ENCODE data around the gene CROCC. TPM values are rescaled to one million over a fixed set of nuclear protein-coding genes. Genes with fewer than 3 reads are reported as not detected.

Gene CROCC
- total RNA-seq, 4 donors from 2014 or later = 8.0 to 34.5 (median 30.0) TPM

- H3K9me3 ChIP-seq = no peaks in the 10 kb centered on the region
- WGBS, 2 donors (ENCODE audit: low coverage in 1 of 2) = 90% methylated on average over 2 of the region's 21 CpGs; no CpG with 5 or more reads in 1 of the 2 donors
- TF ChIP-seq EP300 (IDR thresholded peaks at IDR 0.05) (no peak), POLR2A (IDR thresholded peaks at IDR 0.05) (no peak), POLR2AphosphoS5 (IDR thresholded peaks at IDR 0.05) (no peak), CTCF (IDR thresholded peaks at IDR 0.05) (no peak)
- ATAC-seq = no peak
- H3K27ac ChIP-seq = no peak overlapping the region
- no peaks in the 10 kb centered on the region for H3K27me3 ChIP-seq
- H3K4me3 ChIP-seq = no peak overlapping the region
- peaks cover 0 to 57% of the 10 kb centered on the region in 2 donors for H3K36me3 ChIP-seq
- peaks cover 0 to 31% (median 7%) of the 10 kb centered on the region in 3 donors for H3K4me1 ChIP-seq
Measured at GRCh38 chr1:16967962-16968361, 46.2 kb downstream of the CROCC start.

DNA sequence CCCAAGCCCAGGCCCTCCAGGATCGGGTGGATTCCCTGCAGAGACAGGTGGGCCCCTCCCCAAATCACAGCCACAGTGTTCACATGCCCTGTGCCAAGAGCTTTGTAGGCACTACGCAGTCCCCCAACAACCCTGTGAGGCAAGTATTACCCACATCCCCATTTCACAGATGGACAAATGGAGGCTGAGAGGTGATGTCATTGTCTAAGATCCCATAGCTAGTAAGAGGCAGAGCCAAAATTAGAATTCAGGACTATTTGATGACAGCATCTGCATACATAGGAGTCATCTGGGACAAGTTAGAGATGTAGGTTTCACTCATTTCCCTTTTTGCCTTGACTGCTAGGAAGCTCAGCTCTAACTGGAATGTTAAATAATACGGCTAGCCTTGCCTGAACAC, 46.6 kb downstream of the CROCC start:
- no peaks in the 10 kb centered on the region for H3K9me3 ChIP-seq
- H3K27ac ChIP-seq = no peak overlapping the region
- 100% methylated on average over 1 of the region's 3 CpGs for WGBS, 2 donors (ENCODE audit: low coverage in 1 of 2)
- ATAC-seq = no peak
- H3K4me1 ChIP-seq = peaks cover 0 to 28% (median 7%) of the 10 kb centered on the region in 3 donors
- no peak for TF ChIP-seq POLR2AphosphoS5 (IDR thresholded peaks at IDR 0.05)
- no peak for TF ChIP-seq EP300 (IDR thresholded peaks at IDR 0.05)
- no peak for TF ChIP-seq CTCF (IDR thresholded peaks at IDR 0.05)
- no peak for TF ChIP-seq POLR2A (IDR thresholded peaks at IDR 0.05)
- no peak overlapping the region for H3K4me3 ChIP-seq
- no peaks in the 10 kb centered on the region for H3K27me3 ChIP-seq
- peaks cover 0 to 57% of the 10 kb centered on the region in 2 donors for H3K36me3 ChIP-seq

DNA sequence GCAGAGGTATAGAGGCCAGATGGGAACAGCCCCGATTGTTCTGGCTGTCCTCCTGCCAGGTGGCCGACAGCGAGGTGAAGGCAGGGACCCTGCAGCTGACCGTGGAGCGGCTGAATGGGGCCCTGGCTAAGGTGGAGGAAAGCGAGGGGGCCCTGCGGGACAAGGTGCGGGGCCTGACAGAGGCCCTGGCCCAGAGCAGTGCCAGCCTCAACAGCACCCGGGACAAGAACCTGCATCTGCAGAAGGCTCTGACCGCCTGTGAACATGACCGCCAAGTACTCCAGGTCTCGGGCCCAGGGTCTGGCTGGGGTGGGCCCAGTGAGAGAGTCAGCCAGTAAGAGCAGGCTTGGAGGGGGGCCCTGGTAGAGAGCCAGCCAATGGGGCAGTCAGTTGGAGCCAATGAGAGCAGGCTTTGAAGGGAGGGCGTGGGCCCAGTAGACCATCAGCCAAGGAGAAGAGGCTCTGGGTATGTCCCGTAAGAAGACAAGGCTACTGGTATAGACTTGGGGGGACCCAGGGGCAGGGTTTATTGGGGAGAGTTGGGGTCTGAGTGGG, 47.4 kb downstream of the CROCC start:
- H3K36me3 ChIP-seq = peaks cover 0 to 57% of the 10 kb centered on the region in 2 donors
- WGBS, 2 donors (ENCODE audit: low coverage in 1 of 2) = 78 to 80% methylated on average over 1 to 9 of the region's 14 CpGs
- H3K27me3 ChIP-seq = no peaks in the 10 kb centered on the region
- H3K27ac ChIP-seq = no peak overlapping the region
- no peak for ATAC-seq
- no peak overlapping the region for H3K4me3 ChIP-seq
- TF ChIP-seq EP300 (IDR thresholded peaks at IDR 0.05) = no peak
- TF ChIP-seq POLR2A (IDR thresholded peaks at IDR 0.05) = no peak
- TF ChIP-seq CTCF (IDR thresholded peaks at IDR 0.05) = no peak
- no peak for TF ChIP-seq POLR2AphosphoS5 (IDR thresholded peaks at IDR 0.05)
- H3K4me1 ChIP-seq = peaks cover 0 to 24% (median 7%) of the 10 kb centered on the region in 3 donors
- H3K9me3 ChIP-seq = no peaks in the 10 kb centered on the region

DNA sequence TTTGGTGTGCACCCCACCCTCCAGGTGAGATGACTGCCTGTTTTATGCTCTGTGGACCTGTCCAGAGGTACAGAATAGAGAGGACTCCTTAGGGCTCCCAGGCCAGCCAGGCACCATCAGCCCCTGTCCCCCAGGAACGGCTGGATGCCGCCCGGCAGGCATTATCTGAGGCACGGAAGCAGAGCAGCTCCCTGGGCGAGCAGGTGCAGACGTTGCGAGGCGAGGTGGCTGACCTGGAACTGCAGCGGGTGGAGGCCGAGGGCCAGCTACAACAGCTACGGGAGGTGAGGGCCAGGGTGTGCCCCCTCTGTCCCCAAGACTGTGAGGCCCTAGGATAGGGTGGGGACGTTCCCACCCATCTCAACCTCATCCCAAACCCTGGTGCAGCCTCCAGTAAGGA, 47.9 kb downstream of the CROCC start:
- no peaks in the 10 kb centered on the region for H3K27me3 ChIP-seq
- H3K4me3 ChIP-seq = no peak overlapping the region
- TF ChIP-seq EP300 (IDR thresholded peaks at IDR 0.05) = no peak
- TF ChIP-seq POLR2A (IDR thresholded peaks at IDR 0.05) = no peak
- TF ChIP-seq POLR2AphosphoS5 (IDR thresholded peaks at IDR 0.05) = no peak
- TF ChIP-seq CTCF (IDR thresholded peaks at IDR 0.05) = no peak
- no peak overlapping the region for H3K27ac ChIP-seq
- H3K36me3 ChIP-seq = peaks cover 0 to 57% of the 10 kb centered on the region in 2 donors
- H3K9me3 ChIP-seq = no peaks in the 10 kb centered on the region
- 92% methylated on average over 11 of the region's 12 CpGs; no CpG with 5 or more reads in 1 of the 2 donors for WGBS, 2 donors (ENCODE audit: low coverage in 1 of 2)
- ATAC-seq = no peak
- peaks cover 0 to 24% (median 7%) of the 10 kb centered on the region in 3 donors for H3K4me1 ChIP-seq

All from gastroesophageal sphincter (tissue), 4 donors.